Activated T-cell treated with anti-CD3 and anti-CD28 coated beads, Interleukin-2, amount 50 U/mL, for 4 hours (primary cell): ENCODE measurements around the gene HDAC9. TPM values are rescaled to one million over a fixed set of nuclear protein-coding genes. Genes with fewer than 3 reads are reported as not detected.

Experiments
- ATAC-seq, 2 donors: fragments of 200-7000 bp; cut with Tn5 transposase; one replicate each; pipeline ENCODE4 v1.10.0; 2021
- DNase-seq: peaks from one replicate; pipeline ENCODE4 v3.0.0-alpha.2; 2020
- H3K27me3 Mint-ChIP-seq: one replicate; pipeline ENCODE4 v1.8.0; 2021; ENCODE audit warnings: low read depth, mixed read lengths
- H3K36me3 Mint-ChIP-seq: one replicate; pipeline ENCODE4 v1.8.0; 2022; ENCODE audit warnings: mixed read lengths; ENCODE audit not compliant: insufficient read depth
- H3K4me1 Mint-ChIP-seq: one replicate; pipeline ENCODE4 v1.8.0; 2021; ENCODE audit warnings: low read depth, mixed read lengths
- H3K4me3 Mint-ChIP-seq: one replicate; pipeline ENCODE4 v1.8.0; 2021; ENCODE audit warnings: mild to moderate bottlenecking, moderate library complexity, mixed read lengths
- H3K9me3 Mint-ChIP-seq: one replicate; pipeline ENCODE4 v1.8.0; 2021; ENCODE audit warnings: mixed read lengths
- total RNA-seq, 3 donors: library from RNA; stranded (reverse); gene quantifications; one replicate each; pipeline ENCODE4 v1.2.1, GENCODE V29; 2021

HDAC9 gene
- total RNA-seq, 3 donors from 2014 or later: 0.40 to 3.0 (median 0.74) TPM

DNA sequence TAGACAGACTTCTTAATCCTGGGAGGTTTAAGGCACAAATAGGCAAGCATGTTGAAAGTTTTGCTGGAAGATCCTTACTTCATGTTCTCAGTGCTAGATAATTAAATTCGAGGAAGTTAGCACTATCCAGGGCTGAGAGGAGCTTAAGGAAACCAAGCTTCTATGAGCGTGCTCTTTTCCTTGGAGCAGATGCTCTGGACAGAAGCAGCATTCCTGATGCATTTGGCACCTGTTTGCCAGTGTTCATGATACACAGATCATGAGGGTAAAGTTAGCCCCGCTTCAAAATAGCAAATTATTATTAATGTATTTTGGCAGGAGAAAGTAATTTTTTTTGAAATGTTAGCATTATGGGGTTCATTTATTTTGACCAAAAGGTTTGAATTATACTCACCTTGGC lies 9.4 kb downstream of the HDAC9 start:
- Mint-ChIP-seq H3K27me3 (no peaks in the 10 kb centered on the region), H3K4me1 (peaks cover 6% of the 10 kb centered on the region), H3K36me3 (no peaks in the 10 kb centered on the region), H3K4me3 (no peak overlapping the region), H3K9me3 (no peaks in the 10 kb centered on the region)
- no peak for DNase-seq
- no peak for ATAC-seq

- Mint-ChIP-seq H3K9me3 (no peaks in the 10 kb centered on the region), H3K27me3 (no peaks in the 10 kb centered on the region), H3K4me1 (peaks cover 6% of the 10 kb centered on the region), H3K36me3 (no peaks in the 10 kb centered on the region), H3K4me3 (no peak overlapping the region)
- DNase-seq (no peak), ATAC-seq (no peak)
These were observed 10.4 kb downstream of the HDAC9 start for GRCh38 chr7:18505870-18506460.

GRCh38 chr7:18508443-18509427 lies 13.2 kb downstream of the HDAC9 start:
- H3K9me3 Mint-ChIP-seq: no peaks in the 10 kb centered on the region
- no peaks in the 10 kb centered on the region for H3K27me3 Mint-ChIP-seq
- H3K4me3 Mint-ChIP-seq: no peak overlapping the region
- ATAC-seq (peak in 1 of 2 donors; percentile 52), DNase-seq (no peak)
- H3K36me3 Mint-ChIP-seq: no peaks in the 10 kb centered on the region
- peaks cover 5% of the 10 kb centered on the region for H3K4me1 Mint-ChIP-seq

DNA sequence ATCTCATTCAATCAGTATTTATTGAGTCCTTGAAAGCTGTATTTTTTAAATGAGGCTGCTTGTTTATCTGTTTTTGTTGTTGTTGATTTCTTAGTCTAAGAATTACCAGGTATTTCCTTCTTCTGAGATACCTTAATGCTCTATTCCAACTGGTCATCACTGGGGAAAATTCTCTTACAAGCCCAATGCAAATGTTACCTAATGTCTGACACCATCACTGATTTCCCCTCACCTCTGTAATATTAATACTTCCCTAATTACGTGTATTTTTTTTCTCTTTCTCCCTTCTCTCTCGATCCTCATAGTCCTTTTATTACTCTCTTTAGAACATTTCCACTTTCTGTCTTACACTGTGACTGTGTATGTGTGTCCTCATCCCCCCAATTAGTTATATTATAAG lies 13.9 kb downstream of the HDAC9 start:
- DNase-seq (no peak), ATAC-seq (no peak)
- Mint-ChIP-seq H3K4me1 (peaks cover 4% of the 10 kb centered on the region), H3K4me3 (no peak overlapping the region), H3K27me3 (no peaks in the 10 kb centered on the region), H3K9me3 (no peaks in the 10 kb centered on the region), H3K36me3 (no peaks in the 10 kb centered on the region)

GRCh38 chr7:18511351-18512140 lies 16.0 kb downstream of the HDAC9 start:
- DNase-seq (no peak), ATAC-seq (no peak)
- no peaks in the 10 kb centered on the region for H3K27me3 Mint-ChIP-seq
- no peaks in the 10 kb centered on the region for H3K9me3 Mint-ChIP-seq
- peaks cover 2% of the 10 kb centered on the region for H3K4me1 Mint-ChIP-seq
- no peak overlapping the region for H3K4me3 Mint-ChIP-seq
- no peaks in the 10 kb centered on the region for H3K36me3 Mint-ChIP-seq

- no peak overlapping the region for H3K4me3 Mint-ChIP-seq
- no peaks in the 10 kb centered on the region for H3K9me3 Mint-ChIP-seq
- DNase-seq (no peak), ATAC-seq (no peak)
- H3K4me1 Mint-ChIP-seq: no peaks in the 10 kb centered on the region
- H3K36me3 Mint-ChIP-seq: no peaks in the 10 kb centered on the region
- no peaks in the 10 kb centered on the region for H3K27me3 Mint-ChIP-seq
These were observed 17.8 kb downstream of the HDAC9 start for GRCh38 chr7:18513343-18513742.

DNA sequence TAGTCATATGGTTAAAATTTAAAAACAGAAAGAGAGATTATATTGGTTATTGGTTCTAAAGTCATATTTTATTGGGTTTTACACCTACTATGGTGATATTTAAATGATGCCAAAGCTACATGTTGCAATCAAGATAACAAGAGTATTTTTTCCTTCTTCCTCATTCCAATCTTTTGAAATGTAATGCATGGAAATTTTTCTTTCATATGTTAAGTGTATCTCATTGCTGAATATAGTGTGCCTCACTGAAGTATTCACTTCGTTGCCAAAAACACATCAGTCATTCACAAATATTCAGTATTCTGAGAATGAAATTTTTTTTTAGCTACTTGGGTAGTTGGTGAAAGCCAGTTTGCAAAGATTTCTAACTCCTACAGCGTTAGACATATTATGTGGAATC lies 19.5 kb downstream of the HDAC9 start:
- H3K9me3 Mint-ChIP-seq: no peaks in the 10 kb centered on the region
- H3K4me3 Mint-ChIP-seq: no peak overlapping the region
- ATAC-seq: no peak

DNA sequence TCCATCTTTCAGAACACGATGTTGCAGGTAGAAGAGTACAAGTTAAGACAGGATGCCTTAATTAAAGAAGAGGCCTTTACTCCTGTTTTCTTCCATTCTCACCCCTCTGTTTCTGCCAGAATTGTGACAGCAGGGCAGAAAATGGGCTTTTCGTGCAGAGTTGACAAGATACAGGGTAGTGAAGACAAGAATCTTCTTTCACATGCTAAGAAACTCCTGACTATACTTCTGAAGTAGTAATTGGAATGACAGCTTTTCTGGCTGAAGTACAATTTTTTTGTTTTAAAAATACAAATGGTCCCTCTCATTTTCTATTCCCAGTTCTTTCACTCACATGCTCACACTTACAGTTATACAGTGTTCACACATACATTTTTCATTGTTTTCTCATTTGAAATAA lies 22.1 kb downstream of the HDAC9 start:
- ATAC-seq (no peak), DNase-seq (no peak)
- Mint-ChIP-seq H3K4me1 (no peaks in the 10 kb centered on the region), H3K9me3 (no peaks in the 10 kb centered on the region), H3K27me3 (no peaks in the 10 kb centered on the region), H3K36me3 (no peaks in the 10 kb centered on the region), H3K4me3 (no peak overlapping the region)

More for the DNA sequence above, 19.5 kb downstream of the HDAC9 start:
- no peaks in the 10 kb centered on the region for H3K4me1 Mint-ChIP-seq
- no peaks in the 10 kb centered on the region for H3K27me3 Mint-ChIP-seq
- H3K36me3 Mint-ChIP-seq: no peaks in the 10 kb centered on the region
- DNase-seq: no peak

GRCh38 chr7:18518555-18518954 lies 23.0 kb downstream of the HDAC9 start:
- H3K27me3 Mint-ChIP-seq: no peaks in the 10 kb centered on the region
- H3K4me1 Mint-ChIP-seq: no peaks in the 10 kb centered on the region
- H3K36me3 Mint-ChIP-seq: no peaks in the 10 kb centered on the region
- no peak overlapping the region for H3K4me3 Mint-ChIP-seq
- no peak for ATAC-seq
- DNase-seq: no peak
- H3K9me3 Mint-ChIP-seq: peaks cover 2% of the 10 kb centered on the region

DNA sequence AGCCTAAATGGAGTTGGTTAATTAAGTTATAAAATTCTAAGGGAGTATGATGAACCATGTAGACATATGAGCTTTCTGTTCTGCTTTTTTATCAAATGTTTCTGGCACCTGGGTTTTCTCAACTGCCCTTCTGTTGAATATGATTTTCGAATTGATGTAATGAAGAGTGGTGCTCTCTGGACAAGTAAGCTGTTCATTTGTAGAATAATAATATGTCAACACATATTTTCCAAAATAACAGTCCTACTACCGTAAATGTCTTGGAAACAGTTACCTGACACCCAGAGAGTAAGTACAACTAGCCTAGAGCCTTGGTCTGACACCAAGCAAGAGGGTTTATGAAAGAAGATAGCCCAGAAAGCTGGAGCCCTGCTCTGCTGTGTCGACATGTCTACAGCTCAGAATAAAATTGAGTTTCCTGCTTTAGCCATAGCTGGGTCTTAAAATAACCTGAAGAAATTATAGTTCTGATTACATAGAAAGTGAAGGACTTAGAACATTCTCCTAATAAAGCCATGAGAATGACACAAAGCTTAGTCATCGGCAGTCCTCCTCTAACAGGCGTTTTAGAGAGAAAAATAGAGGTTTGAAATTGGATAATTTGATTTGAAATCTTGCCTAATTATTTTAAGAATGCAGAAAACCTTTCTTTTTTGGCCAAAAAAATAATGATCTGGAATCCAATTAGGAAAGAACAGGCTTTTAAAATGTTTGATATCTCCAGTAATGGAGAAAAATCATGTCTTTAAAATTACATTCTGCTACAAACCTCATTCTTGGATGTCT lies 25.1 kb downstream of the HDAC9 start:
- peaks cover 3% of the 10 kb centered on the region for H3K9me3 Mint-ChIP-seq
- no peaks in the 10 kb centered on the region for H3K36me3 Mint-ChIP-seq
- no peaks in the 10 kb centered on the region for H3K4me1 Mint-ChIP-seq
- no peak for ATAC-seq
- H3K4me3 Mint-ChIP-seq: no peak overlapping the region
- no peak for DNase-seq
- H3K27me3 Mint-ChIP-seq: no peaks in the 10 kb centered on the region

DNA sequence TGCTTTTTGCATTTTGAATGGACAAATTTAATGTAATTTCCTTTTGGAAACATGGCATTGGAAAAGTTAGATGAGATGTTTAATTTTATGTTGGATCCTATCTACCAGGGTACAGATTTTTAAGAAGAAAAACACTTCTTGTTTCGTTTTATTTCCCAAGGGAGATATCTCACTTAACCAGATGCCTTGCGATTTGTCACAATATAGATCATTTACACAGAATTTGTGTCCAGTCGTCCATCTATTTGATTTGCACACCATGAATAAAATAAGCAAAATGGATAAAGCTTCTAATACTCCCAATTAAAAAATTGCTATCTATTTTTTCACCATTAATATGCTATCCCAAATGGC lies 25.7 kb downstream of the HDAC9 start:
- ATAC-seq: no peak
- Mint-ChIP-seq H3K36me3 (no peaks in the 10 kb centered on the region), H3K4me1 (no peaks in the 10 kb centered on the region), H3K9me3 (peaks cover 3% of the 10 kb centered on the region), H3K27me3 (no peaks in the 10 kb centered on the region), H3K4me3 (no peak overlapping the region)
- no peak for DNase-seq

DNA sequence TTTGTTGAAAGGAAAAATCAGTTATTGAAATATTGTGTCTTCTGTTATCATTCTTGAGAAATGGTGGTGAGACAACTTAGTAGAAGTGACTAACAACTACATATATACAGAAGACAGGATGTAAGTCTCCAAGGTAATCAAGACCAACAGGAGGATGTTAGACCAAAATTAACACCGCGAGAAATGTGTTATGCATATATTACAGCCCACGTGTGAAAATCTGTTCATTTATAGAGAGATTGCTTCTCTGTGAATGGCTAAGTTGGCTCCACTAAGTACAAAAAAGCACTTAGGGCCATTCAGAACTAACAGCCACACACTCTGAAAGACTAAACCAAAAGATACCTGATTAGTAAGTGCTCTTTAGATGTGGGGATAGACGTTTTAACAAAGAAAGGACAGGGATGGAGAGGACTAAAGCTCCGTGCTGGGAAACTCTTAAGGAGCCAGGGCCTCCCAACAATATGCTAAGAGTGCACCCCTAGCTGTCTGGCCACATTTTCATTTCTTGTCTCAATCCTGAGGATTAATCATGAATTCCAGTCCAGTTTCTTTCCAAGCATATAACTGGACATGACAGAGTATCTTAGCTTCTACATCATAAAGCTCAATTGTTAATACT lies 26.5 kb downstream of the HDAC9 start:
- DNase-seq (no peak), ATAC-seq (peak; percentile 37 to 84)
- H3K4me1 Mint-ChIP-seq: no peaks in the 10 kb centered on the region
- no peaks in the 10 kb centered on the region for H3K36me3 Mint-ChIP-seq
- no peaks in the 10 kb centered on the region for H3K27me3 Mint-ChIP-seq
- H3K9me3 Mint-ChIP-seq: peaks cover 3% of the 10 kb centered on the region
- H3K4me3 Mint-ChIP-seq: no peak overlapping the region

DNA sequence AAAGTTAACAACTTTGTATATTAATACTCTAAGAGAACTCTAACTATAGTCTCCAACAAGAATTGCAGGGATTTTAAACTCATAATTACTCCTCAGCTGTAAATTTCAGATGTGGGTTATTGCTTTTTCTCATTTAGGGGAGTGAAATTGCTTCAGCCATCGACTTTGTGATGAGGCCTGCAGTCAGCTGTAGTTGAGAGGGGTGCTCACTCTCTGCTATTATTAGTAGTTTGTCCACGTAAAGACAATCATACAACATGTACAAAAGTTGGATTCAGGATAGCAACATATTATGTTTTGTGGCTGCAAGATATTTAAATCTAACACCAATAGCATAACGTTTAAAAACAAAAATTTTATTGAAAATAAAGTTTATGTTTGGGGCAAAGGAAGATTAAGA lies 28.7 kb downstream of the HDAC9 start:
- DNase-seq: no peak
- H3K4me1 Mint-ChIP-seq: no peaks in the 10 kb centered on the region

More for the DNA sequence above, 28.7 kb downstream of the HDAC9 start:
- H3K27me3 Mint-ChIP-seq: no peaks in the 10 kb centered on the region
- H3K9me3 Mint-ChIP-seq: peaks cover 3% of the 10 kb centered on the region
- ATAC-seq: no peak
- no peaks in the 10 kb centered on the region for H3K36me3 Mint-ChIP-seq
- no peak overlapping the region for H3K4me3 Mint-ChIP-seq
